Measurements from ENCODE around the gene THEMIS.
"Not testable (repeated sequence)": the region's sequence is repeated elsewhere in the genome, so short reads cannot be mapped to it uniquely, and the experiment has no call there.

Gene THEMIS

GRCh38 chr6:127914240-127914639 lies 13.4 kb upstream of the THEMIS start:
- no peak for DNase-seq

- no peak for DNase-seq
These were observed 12.1 kb upstream of the THEMIS start for GRCh38 chr6:127912914-127913313.

- no peak for DNase-seq
These were observed 7.2 kb upstream of the THEMIS start for GRCh38 chr6:127907960-127908640.

- no peak for DNase-seq
These were observed 3.3 kb upstream of the THEMIS start for GRCh38 chr6:127904160-127904559.

- DNase-seq: no peak
These were observed 2.1 kb upstream of the THEMIS start for GRCh38 chr6:127902933-127903332.

GRCh38 chr6:127897484-127897883 lies 3.4 kb downstream of the THEMIS start:
- DNase-seq: no peak

- no peak for DNase-seq
These were observed 6.8 kb downstream of the THEMIS start for GRCh38 chr6:127894051-127894450.

- no peak for DNase-seq
These were observed 7.3 kb downstream of the THEMIS start for GRCh38 chr6:127893541-127893940.

- DNase-seq: no peak
These were observed 9.0 kb downstream of the THEMIS start for GRCh38 chr6:127891731-127892326.

GRCh38 chr6:127886603-127887002 lies 14.3 kb downstream of the THEMIS start:
- DNase-seq: no peak

- no peak for DNase-seq
These were observed 16.7 kb downstream of the THEMIS start for GRCh38 chr6:127884134-127884533.

GRCh38 chr6:127881949-127882348 lies 18.9 kb downstream of the THEMIS start:
- not testable (repeated sequence) for DNase-seq

- no peak for DNase-seq
These were observed 20.4 kb downstream of the THEMIS start for GRCh38 chr6:127880429-127880828.

- DNase-seq: no peak
These were observed 21.2 kb downstream of the THEMIS start for GRCh38 chr6:127879685-127880084.

GRCh38 chr6:127878115-127878514 lies 22.7 kb downstream of the THEMIS start:
- no peak for DNase-seq

GRCh38 chr6:127877231-127877630 lies 23.6 kb downstream of the THEMIS start:
- DNase-seq: no peak

GRCh38 chr6:127869772-127870404 lies 31.0 kb downstream of the THEMIS start:
- DNase-seq: no peak

- DNase-seq: no peak
These were observed 31.7 kb downstream of the THEMIS start for GRCh38 chr6:127869183-127869582.

- no peak for DNase-seq
These were observed 32.5 kb downstream of the THEMIS start for GRCh38 chr6:127868338-127868737.

- no peak for DNase-seq
These were observed 34.1 kb downstream of the THEMIS start for GRCh38 chr6:127866766-127867165.

GRCh38 chr6:127865108-127865507 lies 35.8 kb downstream of the THEMIS start:
- no peak for DNase-seq

- no peak for DNase-seq
These were observed 36.2 kb downstream of the THEMIS start for GRCh38 chr6:127864701-127865100.

GRCh38 chr6:127860723-127861122 lies 40.1 kb downstream of the THEMIS start:
- DNase-seq: no peak

GRCh38 chr6:127859956-127860355 lies 40.9 kb downstream of the THEMIS start:
- no peak for DNase-seq
